B cell (primary cell): Measurements from ENCODE around the gene APLP2. TPM values are rescaled to one million over a fixed set of nuclear protein-coding genes. Genes with fewer than 3 reads are reported as not detected.

Experiments used
- ATAC-seq: fragments of 200-7000 bp; cut with Tn5 transposase; one replicate; pipeline ENCODE4 v1.10.0; 2021; ENCODE audit warnings: low read depth, mild to moderate bottlenecking, moderate number of reproducible peaks, moderate library complexity
- CTCF ChIA-PET: fragments of 350-600 bp; sonication (Branson Sonifier 250); formaldehyde crosslinking; loops from one replicate; lab custom pipeline; 2021; ENCODE audit warnings: antibody characterized with exemption, inconsistent platforms; lab: Charles Lee
- POLR2A ChIA-PET: fragments of 350-600 bp; sonication (Branson Sonifier 250); formaldehyde crosslinking; loops from one replicate; lab custom pipeline; 2021; ENCODE audit warnings: antibody characterized with exemption; lab: Charles Lee
- DNase-seq: peaks from one replicate; pipeline ENCODE4 v3.0.0; 2013
- H2AFZ ChIP-seq: 2 replicates; pipeline ENCODE4 v1.6.1; 2012; ENCODE audit warnings: mild to moderate bottlenecking, low read depth, low read length; ENCODE audit not compliant: insufficient read depth, poor library complexity, severe bottlenecking
- H3K27ac ChIP-seq, 2 donors: 1 replicate in 1 of 2; 2 replicates in 1 of 2; pipeline ENCODE4 v1.5.1; 2012 to 2013; ENCODE audit warnings: low read length in 2 of 2, mild to moderate bottlenecking in 2 of 2, moderate library complexity in 1 of 2
- H3K27me3 ChIP-seq, 4 experiments: fragments of 200-600 bp in 1 of 4; sonication (generic) in 1 of 4; replicated peaks in 1 of 4; 1 replicate in 2 of 4; 2 replicates in 2 of 4; pipeline versions ENCODE4 v1.6.1 to v1.7.0; 2013 to 2016; ENCODE audit warnings: low read length in 3 of 4, mild to moderate bottlenecking in 2 of 4, mixed read lengths in 1 of 4, moderate library complexity in 1 of 4; ENCODE audit not compliant: insufficient read depth in 4 of 4, control insufficient read depth in 3 of 4; ENCODE audit errors: control extremely low read depth in 1 of 4
- H3K36me3 ChIP-seq, 2 experiments: replicated peaks in 1 of 2; 1 replicate in 1 of 2; 2 replicates in 1 of 2; pipeline versions ENCODE4 v1.6.1 to v1.7.1; 2013; ENCODE audit warnings: low read length in 1 of 2; ENCODE audit not compliant: insufficient read depth in 2 of 2, control insufficient read depth in 1 of 2; ENCODE audit errors: control extremely low read depth in 1 of 2, extremely low read depth in 1 of 2
- H3K4me1 ChIP-seq, 2 donors: fragments of 200-600 bp in 1 of 2; sonication (generic) in 1 of 2; 1 replicate in 1 of 2; 2 replicates in 1 of 2; pipeline versions ENCODE4 v1.5.1 to v1.6.1; 2013 to 2017; ENCODE audit warnings: low read length in 2 of 2; ENCODE audit not compliant: control insufficient read depth in 2 of 2, insufficient read depth in 2 of 2
- H3K4me2 ChIP-seq: replicated peaks from 2 replicates; pipeline ENCODE3; 2012; ENCODE audit warnings: mild to moderate bottlenecking, low read depth, low read length; ENCODE audit not compliant: poor library complexity, severe bottlenecking
- H3K4me3 ChIP-seq, 5 experiments: fragments of 200-600 bp in 1 of 5; sonication (generic) in 1 of 5; 1 replicate in 3 of 5; 2 replicates in 2 of 5; pipeline versions ENCODE4 v1.5.1 to v1.7.0; 2011 to 2016; ENCODE audit warnings: low read length in 4 of 5, mild to moderate bottlenecking in 4 of 5, low read depth in 2 of 5, control low read depth in 1 of 5, moderate library complexity in 1 of 5; ENCODE audit not compliant: insufficient read depth in 1 of 5; ENCODE audit errors: control extremely low read depth in 1 of 5, extremely low read depth in 1 of 5
- H3K79me2 ChIP-seq: fragments of 200-600 bp; sonication (generic); one replicate; pipeline ENCODE4 v1.6.0; 2016; ENCODE audit warnings: low read length; ENCODE audit not compliant: control insufficient read depth, insufficient read depth
- H3K9ac ChIP-seq: fragments of 200-600 bp; sonication (generic); 2 replicates; pipeline ENCODE4 v1.6.1; 2017; ENCODE audit warnings: mild to moderate bottlenecking, low read length, moderate library complexity
- H3K9me3 ChIP-seq, 3 donors: one replicate each; pipeline versions ENCODE4 v1.6.1 to v1.7.1; 2013; ENCODE audit warnings: low read length in 2 of 3; ENCODE audit not compliant: control insufficient read depth in 2 of 3, insufficient read depth in 1 of 3; ENCODE audit errors: control extremely low read depth in 1 of 3
- H4K20me1 ChIP-seq: 2 replicates; pipeline ENCODE4 v1.6.0; 2012; ENCODE audit warnings: mild to moderate bottlenecking, low read length; ENCODE audit not compliant: insufficient read depth, control insufficient read depth, poor library complexity, severe bottlenecking
- H3K27ac Mint-ChIP-seq: one replicate; pipeline ENCODE4 v1.8.0; 2021; ENCODE audit warnings: mixed read lengths
- H3K27me3 Mint-ChIP-seq: one replicate; pipeline ENCODE4 v1.8.0; 2021; ENCODE audit warnings: mixed read lengths
- H3K4me1 Mint-ChIP-seq: one replicate; pipeline ENCODE4 v1.8.0; 2021; ENCODE audit warnings: mixed read lengths
- H3K4me3 Mint-ChIP-seq: one replicate; pipeline ENCODE4 v1.8.0; 2021; ENCODE audit warnings: mixed read lengths
- H3K9me3 Mint-ChIP-seq: one replicate; pipeline ENCODE4 v1.8.0; 2022; ENCODE audit warnings: mixed read lengths; ENCODE audit not compliant: insufficient read depth
- EZH2 ChIP-seq: IDR thresholded peaks from 2 replicates; pipeline ENCODE4 v1.6.1; 2012; ENCODE audit warnings: borderline replicate concordance, low read depth, mild to moderate bottlenecking, moderate library complexity, low read length; ENCODE audit not compliant: insufficient read depth, poor library complexity, severe bottlenecking
- WGBS: methylation state at CpG from one replicate; pipeline ENCODE4 v1.1.5; 2013; ENCODE audit warnings: missing lambda C conversion rate; ENCODE audit not compliant: insufficient coverage; 5-methylcytosine and 5-hydroxymethylcytosine counted together
- intact Hi-C: fragments of 100-400 bp; cut with micrococcal nuclease; formaldehyde crosslinking; loops from one replicate; pipeline ENCODE4 v1.10.0; 2022
- polyA plus RNA-seq: library from polyadenylated mRNA; depleted of rRNA; stranded (reverse); fragments of >200 nt; gene quantifications from 2 replicates; pipeline ENCODE4 v1.2.3, GENCODE V29; 2012
- total RNA-seq, 2 donors: library from RNA; stranded (reverse); fragments of 120-200 nt in 1 of 2; gene quantifications; 1 replicate in 1 of 2; 2 replicates in 1 of 2; pipeline versions ENCODE4 v1.2.3 to v1.2.4, GENCODE V29; 2013 to 2022
- TF ChIP-seq, protein P1 (sequence below): fragments of 200-600 bp; IDR thresholded peaks from one replicate; pipeline ENCODE4 v1.8.0; 2022; ENCODE audit warnings: antibody characterized with exemption, mild to moderate bottlenecking

Gene APLP2
- total and polyA plus RNA-seq, 2 donors (not counting 1 experiment from before 2014, with no cell fraction given) = 84.2 to 102 TPM

DNA sequence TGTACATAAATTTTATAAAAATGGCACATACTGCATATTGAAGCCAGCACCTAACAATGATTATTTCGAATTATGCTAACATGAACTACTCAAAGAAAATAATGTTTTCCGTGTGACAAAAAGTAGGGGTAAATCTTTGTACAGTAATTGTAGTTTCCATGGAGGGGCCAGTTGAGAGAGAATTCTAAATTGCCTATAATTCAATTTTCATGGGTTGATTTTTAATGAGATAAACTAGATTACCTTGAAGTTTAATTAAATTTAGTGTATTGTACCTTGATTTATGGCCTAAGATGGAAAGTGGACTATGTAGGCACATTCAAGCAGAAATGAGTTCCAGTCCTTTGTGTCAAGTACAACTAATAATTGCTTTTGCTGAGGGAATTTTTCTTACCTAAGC lies 5.0 kb downstream of the APLP2 start:
- no peak for DNase-seq
- Histone ChIP-seq H3K4me3 (no peak overlapping the region), H3K4me2 (no peak overlapping the region), H3K36me3 (no peaks in the 10 kb centered on the region), H2AFZ (no peak overlapping the region), H3K79me2 (peaks cover 95% of the 10 kb centered on the region), H3K9me3 (no peaks in the 10 kb centered on the region), H4K20me1 (peaks cover 50% of the 10 kb centered on the region), H3K9ac (no peak overlapping the region), H3K27me3 (no peaks in the 10 kb centered on the region), H3K27ac (no peak overlapping the region), H3K4me1 (peaks cover 9 to 10% of the 10 kb centered on the region in 2 donors)
- H3K9me3 Mint-ChIP-seq = no peaks in the 10 kb centered on the region
- no peak for TF ChIP-seq EZH2
- TF ChIP-seq, protein P1, sequence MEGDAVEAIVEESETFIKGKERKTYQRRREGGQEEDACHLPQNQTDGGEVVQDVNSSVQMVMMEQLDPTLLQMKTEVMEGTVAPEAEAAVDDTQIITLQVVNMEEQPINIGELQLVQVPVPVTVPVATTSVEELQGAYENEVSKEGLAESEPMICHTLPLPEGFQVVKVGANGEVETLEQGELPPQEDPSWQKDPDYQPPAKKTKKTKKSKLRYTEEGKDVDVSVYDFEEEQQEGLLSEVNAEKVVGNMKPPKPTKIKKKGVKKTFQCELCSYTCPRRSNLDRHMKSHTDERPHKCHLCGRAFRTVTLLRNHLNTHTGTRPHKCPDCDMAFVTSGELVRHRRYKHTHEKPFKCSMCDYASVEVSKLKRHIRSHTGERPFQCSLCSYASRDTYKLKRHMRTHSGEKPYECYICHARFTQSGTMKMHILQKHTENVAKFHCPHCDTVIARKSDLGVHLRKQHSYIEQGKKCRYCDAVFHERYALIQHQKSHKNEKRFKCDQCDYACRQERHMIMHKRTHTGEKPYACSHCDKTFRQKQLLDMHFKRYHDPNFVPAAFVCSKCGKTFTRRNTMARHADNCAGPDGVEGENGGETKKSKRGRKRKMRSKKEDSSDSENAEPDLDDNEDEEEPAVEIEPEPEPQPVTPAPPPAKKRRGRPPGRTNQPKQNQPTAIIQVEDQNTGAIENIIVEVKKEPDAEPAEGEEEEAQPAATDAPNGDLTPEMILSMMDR = no peak
- no peaks in the 10 kb centered on the region for H3K27me3 Mint-ChIP-seq
- no peak for ATAC-seq
- H3K27ac Mint-ChIP-seq = no peak overlapping the region
- no CpG with 5 or more reads among the region's 2 CpGs for WGBS
- no peak overlapping the region for H3K4me3 Mint-ChIP-seq
- intact Hi-C loops = no loop called here
- CTCF ChIA-PET = no interaction called here
- POLR2A ChIA-PET = no interaction called here
- peaks cover 57% of the 10 kb centered on the region for H3K4me1 Mint-ChIP-seq

DNA sequence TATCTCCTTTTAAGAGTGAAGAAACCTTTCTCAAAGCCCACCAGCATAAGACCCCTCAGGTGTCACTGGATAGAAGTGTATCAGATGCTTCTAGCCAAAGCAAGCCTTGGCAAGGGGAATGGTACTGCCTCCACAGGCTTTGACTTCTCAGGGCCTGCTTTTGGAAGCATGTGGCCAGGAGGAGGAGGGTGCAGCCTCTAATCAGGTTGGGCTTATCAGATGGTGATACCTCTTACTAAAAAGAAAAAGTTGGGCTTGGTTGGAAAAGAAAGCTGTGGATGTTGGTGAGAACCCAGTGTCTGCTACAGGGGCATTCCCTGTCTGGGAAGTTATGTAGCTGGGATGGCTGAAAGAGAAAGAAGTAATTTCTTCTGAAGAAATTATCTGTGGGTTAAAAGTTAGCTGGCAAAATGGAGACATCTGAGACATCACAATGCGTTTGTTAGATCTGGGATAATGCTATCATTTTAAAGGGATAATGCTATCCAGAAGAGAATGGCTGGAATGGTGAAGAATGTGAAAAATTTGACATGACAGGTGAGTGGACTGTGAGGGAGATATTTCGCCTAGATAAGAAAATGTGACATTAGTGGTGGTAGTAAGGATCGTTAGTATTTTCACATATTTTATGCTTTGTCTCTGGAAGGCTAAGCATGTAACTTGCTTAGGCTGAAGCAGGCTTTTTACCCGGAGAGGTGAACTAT lies 7.2 kb downstream of the APLP2 start:
- H3K4me3 ChIP-seq = no peak overlapping the region
- H3K79me2 ChIP-seq = peaks cover 100% of the 10 kb centered on the region
- no peaks in the 10 kb centered on the region for H3K27me3 ChIP-seq
- H2AFZ ChIP-seq = no peak overlapping the region
- no peak for TF ChIP-seq EZH2
- TF ChIP-seq, protein P1 = no peak
- ChIA-PET CTCF (interaction anchor here (1.2 to 3.0 kb wide), 2 partner anchors 55 to 154 kb away, joined by 3 to 12 read pairs; no protein-coding TSS in a partner anchor), POLR2A (no interaction called here)
- peaks cover 49% of the 10 kb centered on the region for H3K4me1 Mint-ChIP-seq
- no peaks in the 10 kb centered on the region for H3K9me3 ChIP-seq
- no peak overlapping the region for H3K27ac ChIP-seq
- WGBS = 100% methylated on average over 2 of the region's 4 CpGs
- H3K4me2 ChIP-seq = no peak overlapping the region
- no peak overlapping the region for H3K27ac Mint-ChIP-seq
- H4K20me1 ChIP-seq = peaks cover 54% of the 10 kb centered on the region
- peaks cover 3 to 9% of the 10 kb centered on the region in 2 donors for H3K4me1 ChIP-seq
- H3K27me3 Mint-ChIP-seq = no peaks in the 10 kb centered on the region
- no peak for DNase-seq
- H3K9me3 Mint-ChIP-seq = no peaks in the 10 kb centered on the region
- H3K9ac ChIP-seq = no peak overlapping the region
- no peaks in the 10 kb centered on the region for H3K36me3 ChIP-seq
- no peak overlapping the region for H3K4me3 Mint-ChIP-seq
- intact Hi-C loops = no loop called here
- no peak for ATAC-seq
